ENCODE measurements around the gene RIMKLB.
"Not testable (repeated sequence)": the region's sequence is repeated elsewhere in the genome, so short reads cannot be mapped to it uniquely, and the experiment has no call there.

DNA sequence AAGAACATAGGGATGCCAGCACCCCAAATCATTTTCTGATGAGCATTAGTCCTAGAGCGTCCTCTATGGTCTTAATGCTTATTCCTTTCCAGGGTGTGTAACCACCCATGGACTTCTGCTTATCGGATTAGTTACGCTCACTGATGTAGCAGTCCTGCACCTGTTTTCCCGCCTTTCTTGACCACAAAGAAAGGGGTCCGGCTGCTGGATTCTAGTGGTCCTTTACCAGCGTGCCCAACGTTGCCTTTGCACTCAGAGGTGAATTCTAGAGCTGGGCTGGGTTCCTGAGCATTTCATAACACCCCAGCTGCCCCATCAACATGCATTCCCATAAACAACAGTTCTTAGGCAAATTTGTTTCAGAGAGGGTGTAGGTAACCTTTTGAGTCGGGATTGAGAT is 68.3 kb downstream of the RIMKLB start:
- TF ChIP-seq, protein P1, sequence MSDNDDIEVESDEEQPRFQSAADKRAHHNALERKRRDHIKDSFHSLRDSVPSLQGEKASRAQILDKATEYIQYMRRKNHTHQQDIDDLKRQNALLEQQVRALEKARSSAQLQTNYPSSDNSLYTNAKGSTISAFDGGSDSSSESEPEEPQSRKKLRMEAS (IDR thresholded peaks at IDR 0.05; ENCODE audit: low read depth, low read length), result not testable (repeated sequence)
- not testable (repeated sequence) for TF ChIP-seq POLR2A (IDR thresholded peaks at IDR 0.05; ENCODE audit: low read depth, low read length)
